Kidney capillary endothelial cell (primary cell): ENCODE data around the gene NEK6.

ENCODE experiments used
- DNase-seq: peaks from one replicate; pipeline ENCODE4 v3.0.0-alpha.2; 2018; ENCODE audit warnings: low spot score

The NEK6 gene

DNA sequence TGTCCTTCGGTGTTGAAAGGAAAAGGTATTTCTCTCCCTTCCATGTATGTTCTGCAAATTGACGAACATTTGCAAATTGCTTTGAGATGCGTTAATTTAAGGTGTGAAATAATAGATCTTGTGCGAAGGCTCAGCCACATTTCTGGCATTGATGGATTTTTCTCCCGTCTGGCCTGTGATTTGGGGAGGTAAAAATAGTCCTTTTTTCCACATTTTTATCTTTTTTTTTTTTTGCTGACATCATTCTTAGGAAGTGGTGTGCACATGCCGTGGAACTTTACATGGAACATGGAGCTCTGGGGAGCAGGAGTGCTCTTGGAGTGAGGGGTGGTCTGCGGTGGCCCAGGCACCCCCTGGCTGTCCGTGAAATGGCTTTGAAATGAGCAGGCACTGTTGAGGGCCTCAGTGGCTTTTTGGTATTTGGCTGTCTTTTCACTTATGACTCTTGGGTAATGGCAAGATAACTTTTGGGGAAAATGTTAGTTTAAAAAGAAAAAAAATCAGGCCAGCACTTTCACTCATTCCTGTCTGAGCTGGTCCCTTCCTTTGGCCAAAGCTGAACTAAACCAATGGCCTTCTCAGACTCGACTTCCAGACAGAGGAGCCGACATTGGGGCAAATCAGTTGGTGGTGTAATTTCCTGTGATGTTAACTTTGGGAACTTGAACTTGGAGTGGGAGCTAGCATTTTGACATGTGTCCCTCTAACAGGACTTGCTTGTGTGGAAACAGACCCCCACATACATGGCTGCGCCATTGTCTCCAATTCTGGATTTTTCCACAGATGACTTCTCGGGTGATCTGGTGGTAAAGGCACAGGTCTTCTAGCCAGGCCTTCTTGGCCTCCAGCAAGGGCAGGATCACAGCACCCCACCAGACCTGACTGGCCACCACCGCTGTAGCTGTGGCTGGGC, 4.2 kb downstream of the NEK6 start:
- no peak for DNase-seq

DNA sequence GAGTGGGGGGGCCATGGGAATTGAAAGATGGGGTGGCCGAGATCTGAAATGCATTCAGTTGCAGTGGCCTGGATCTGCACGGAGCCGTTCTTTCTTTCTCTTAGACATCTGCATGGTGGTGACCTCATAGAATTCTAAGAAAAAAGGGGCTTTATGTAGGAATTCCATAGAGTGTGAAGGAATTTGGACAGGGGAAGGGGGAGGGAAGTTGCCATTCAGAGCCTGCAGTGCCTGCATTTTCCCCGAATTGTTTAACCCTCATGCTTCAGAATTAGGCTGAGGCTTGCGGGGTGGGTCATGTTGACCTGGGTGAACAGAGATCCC, 4.9 kb downstream of the NEK6 start:
- DNase-seq, result no peak

DNA sequence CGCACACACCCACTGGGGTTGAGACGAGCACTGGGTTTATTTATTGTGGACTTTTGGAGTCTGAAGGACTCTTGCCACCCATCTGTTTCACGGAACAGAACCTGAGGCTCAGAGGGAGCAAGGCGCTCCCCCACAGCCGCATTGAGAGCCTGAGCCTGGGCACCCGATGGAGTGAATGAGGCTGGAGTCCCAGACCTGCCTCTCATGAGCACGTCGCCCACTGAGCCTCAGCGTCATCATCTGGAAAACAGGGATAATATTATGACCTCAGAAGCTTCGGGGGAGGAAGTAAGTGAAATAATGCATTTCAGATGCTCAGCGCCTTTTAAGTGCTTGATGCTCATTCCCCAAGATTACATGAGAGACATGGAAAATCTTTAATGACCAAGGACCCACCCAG, 5.5 kb downstream of the NEK6 start:
- DNase-seq, result no peak

DNA sequence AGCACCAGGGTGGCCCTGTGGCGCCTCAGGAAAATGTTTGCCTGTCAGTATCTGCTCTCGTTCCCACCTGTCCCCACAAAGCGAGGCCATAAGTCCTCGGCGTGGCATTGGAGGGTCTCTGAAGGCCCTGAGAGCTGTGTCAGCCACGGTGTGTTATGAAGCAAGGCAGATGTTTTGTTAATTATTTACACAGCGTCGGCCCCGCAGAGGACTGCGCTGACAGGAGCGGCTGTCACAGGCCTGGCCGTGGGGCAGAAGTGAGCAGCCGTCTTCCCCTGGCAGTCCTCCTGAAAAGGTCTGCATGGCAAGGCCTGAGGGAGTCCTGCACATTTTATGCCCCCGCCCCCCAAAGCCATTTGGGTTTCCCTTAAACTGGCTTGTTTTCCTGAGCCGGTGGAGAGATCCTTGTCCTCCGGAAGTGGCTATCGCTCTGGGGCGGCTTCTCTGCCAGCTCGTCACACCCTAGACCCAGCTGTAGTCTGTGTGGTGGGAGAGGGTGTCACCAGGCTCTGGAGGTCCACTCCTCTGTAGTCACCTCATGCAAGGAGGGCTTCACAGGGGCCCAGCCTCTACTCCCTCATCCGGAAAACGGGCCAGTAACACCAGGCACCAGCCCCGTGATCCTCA, 6.2 kb downstream of the NEK6 start:
- DNase-seq, result no peak

DNA sequence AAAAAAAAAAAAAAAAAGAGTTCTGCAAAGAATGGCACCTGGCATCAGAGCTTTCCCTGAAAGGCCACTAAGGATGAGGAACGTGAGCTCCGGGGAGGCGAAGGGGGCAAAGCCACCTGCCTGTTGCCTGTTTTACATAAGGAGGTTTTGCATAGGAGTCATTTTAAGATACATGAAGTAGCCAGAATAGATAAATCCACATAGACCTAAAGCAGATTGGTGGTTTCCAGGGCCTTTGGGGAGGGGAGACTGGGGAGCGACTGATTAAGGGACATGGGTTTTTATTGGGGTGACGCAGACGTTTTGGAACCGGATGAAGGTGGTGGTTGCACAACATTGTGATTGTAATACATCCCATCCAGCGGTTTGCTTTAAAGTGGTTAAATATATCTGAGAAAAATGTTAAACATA, 7.1 kb downstream of the NEK6 start:
- no peak for DNase-seq

DNA sequence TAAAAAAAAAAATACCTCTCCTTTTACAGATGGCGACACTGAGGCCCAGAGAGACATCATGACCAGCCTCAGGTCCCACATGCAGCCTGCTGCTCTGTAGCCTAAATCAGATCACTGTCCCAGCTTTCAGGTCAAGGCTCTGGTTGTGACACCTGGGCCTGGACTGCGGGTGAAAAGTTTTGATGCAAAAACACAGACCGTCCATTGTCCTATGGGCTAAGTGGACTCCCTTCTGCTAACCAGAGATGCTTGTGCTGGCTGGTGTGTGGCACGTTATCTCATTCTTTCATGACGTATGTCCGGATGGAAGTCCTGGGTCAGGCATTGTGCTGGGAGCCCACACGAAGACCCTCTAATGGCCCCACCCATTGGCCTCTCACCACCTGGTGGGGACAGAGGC, 7.8 kb downstream of the NEK6 start:
- no peak for DNase-seq

DNA sequence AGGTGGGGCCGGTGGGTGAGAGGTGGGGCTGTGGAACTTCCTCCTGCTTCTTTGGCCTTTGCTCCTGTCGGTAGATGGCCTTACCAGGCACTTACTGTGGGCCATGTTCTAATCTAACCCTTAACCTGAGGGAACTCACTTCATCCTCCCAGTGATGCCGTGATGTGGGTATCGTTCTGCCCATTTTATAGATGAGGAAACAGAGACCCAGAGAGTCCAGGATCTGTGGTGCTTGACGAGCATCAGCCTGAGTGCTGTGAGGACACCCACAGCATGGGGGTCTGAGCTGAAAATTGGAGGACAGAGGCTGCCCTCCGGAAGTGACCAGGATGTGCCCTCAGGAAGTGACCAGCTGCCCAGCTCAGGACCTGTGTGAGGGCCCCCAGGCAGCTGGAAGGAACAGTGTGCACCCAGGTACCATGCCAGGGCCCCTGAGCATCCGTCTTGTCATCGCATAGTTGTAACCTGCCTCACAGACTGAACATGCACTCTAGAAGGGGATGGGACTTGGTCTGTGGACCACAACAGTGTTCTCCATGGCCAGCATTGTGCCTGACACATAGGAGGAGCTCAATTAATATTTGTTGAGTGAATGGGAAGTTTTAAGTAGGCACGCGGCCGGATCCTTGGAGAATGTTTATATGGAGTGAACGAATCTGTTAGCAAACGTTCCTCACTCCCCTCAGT, 8.5 kb downstream of the NEK6 start:
- no peak for DNase-seq

DNA sequence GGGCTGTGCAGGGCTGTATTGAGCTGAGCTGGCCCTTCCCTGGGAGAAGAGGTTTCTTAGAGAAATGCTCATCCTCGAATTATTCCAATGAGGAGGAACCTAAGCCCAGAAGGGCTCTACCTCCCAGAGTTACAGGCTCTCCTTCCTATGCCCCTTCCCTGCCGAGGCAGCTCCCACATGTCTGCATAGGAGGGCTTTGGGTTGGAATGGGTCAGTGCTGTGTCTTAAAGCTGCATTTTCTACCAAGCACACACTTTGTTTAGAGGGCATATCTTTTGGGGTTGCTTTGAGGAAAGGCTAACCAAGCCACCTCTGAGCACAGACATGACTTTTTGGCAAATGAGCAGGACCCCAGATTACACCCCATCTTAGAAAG, 9.1 kb downstream of the NEK6 start:
- no peak for DNase-seq

DNA sequence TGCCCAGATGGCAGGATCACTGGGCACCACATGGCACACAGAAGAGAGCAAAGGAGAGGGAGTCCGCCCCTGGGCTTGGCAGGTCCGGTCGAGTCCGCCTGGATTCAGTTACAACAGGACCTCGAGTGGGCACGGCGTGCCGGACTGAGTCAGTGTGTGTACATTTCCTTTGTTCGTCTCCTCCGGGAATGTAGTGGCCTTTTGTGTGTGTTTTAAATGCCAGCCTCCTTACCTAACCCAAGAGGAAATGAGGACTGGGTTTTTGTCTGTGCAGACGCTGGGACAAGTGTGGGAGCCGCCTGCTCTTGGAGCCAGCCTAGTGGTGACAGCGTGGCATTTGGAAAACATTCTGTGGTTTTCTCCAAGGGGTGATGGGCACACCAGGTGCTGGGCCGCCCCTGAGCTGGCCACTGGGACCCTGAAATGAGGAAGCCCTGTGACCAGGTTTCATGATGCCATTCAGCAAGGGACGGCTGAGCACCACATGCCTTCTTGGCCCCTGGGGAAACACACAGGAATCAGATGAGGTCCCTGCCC, 9.6 kb downstream of the NEK6 start:
- DNase-seq, result peak; percentile 97

DNA sequence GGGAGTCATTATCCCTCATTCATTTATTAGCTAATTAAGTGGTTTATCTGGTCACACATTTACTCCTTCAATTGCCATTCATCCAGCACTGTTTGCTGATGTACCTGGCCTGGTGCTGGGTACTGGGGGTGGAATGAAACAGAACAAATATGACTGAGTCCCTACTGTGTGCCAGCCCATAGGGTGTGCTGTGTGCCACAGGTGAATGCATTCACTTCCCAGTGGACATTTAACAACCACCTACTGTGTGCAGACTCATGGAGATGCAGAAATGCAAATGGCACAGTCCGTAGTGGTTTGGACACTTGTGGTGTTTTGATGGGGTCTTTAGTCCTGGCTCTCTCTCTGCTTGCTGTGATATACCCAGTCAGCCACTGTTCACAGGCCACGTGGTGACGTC, 10.5 kb downstream of the NEK6 start:
- no peak for DNase-seq

DNA sequence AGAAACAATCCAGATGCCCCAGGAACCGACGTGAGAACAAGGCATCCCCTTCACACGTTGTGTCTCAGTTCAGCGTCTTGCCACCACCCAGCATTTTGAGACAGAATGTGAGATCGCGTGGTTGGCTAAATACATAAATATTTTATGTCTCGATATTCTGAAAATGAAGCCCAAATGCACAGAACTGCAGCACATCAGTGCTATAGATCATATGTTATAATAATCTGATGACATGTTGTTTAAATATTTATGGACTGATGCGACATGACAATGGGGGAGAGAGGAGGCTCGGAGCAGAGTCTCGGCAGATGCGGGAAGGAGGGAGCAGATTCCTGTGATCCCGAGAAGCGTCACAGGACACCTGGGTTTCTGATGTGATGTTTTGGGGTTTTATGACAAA, 10.9 kb downstream of the NEK6 start:
- no peak for DNase-seq

DNA sequence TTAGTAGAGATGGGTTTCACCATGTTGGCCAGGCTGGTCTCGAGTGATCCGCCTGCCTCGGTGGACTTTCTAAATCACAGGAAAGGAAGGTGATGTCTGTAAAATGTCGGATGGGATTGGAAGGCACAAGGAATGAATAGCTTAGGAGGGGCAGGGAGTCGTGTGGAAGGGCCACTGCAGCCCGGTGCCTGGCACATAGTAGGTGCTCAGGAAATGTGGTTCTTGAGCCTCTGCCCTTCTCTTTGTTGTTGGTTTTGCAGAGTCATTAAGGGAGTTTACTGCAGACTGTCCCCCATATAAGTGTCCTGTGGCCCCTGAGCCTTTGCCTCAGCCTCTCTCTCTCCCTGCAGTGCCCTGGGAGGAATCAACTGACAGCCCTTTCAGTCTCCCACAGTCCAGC, 11.8 kb downstream of the NEK6 start:
- no peak for DNase-seq

DNA sequence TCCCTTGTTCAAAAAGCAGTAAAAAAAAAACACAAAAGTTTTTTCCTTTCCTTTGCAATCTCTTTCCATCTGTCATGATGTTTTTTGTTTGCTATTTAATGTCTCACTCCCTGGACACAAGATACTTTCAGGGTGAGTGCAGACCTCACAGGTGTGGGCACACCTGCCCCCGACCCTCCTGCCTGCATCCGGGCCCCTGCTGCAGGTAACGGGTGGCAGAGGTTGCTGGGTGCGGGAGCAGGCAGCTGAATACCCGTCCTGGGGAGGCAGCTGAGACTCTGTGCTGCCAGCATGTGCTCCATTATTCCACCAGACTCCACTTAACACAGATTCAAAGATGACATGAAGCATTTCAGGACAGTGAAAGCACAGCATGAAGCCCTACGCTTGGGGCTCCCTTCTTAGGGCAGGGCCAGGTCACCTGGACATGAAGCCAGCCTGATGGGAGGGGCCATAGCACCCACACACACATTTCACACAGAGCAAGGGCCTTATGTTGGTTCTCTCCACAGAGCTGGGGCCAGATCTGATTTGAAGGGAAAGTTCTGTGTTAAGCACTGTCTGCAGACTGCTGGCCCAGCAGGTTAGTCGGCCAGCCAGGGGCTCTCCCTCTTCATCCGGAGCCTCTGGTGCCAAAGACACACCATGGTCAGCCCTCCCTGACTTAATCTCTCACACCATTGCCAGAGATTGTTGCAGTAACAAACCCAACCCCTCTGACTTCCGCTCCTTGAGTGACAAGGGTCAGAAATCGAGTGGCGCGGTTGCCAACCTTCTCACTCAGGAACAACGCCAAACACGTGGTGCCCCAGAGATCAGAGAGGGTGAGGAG, 13.0 kb downstream of the NEK6 start:
- DNase-seq, result no peak

DNA sequence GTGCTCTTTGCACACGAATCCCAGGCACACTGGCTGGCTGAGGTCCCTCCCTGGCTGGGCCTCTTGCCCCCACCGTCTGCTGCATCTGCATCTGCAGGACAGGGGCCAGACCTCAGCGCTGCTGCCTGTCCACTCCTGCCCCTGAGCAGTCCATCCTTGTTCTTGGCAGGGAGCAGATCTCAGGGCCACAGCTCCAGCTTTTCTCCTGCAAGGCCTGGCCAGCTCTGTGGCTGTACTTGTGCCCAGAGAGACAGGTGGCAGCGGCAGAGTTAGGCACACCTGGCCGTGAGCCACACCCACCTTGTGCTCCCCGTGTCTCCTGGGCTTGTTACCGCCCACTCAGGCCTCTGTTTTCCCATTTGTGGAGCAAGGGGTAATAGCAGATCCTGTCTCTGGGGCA, 13.9 kb downstream of the NEK6 start:
- DNase-seq, result no peak

DNA sequence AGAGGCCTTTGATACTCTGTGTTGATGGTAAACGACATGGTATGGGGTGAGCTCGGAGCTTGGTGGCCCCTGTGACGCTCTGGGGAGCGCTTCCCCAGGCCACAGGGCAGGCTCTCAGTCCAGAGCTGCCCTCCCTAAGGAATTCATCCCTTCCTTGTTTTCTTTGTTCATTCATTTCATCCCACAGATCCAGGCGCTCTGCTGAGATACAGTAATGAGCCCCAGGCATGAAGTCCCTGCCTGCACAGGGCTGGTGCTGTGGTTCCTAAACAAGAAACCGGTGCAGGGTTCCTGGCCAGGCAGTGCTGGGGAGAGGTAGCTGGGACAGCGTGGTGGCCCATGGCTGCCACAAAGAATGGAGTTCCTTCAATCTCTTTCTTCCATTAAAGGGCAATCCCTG, 14.4 kb downstream of the NEK6 start:
- no peak for DNase-seq

DNA sequence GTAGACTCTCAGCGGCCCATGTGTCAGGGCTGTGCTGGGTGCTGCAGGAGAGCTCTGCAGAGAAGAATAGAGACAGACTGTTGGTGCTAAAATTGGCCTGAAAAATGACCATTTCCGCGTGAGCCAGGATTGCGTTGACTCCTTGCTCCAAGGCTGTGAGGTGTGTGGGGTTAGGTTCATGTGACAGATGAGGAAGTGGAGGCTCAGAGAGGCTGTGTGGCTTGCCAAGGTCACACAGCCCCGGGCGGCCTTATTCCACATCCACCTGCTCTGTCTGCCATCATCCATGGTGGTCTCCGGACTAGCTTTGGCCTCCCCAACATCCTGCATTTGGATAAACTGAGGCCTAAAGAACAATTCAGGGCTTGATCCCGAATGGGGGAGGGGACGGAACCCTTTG, 15.2 kb downstream of the NEK6 start:
- no peak for DNase-seq

DNA sequence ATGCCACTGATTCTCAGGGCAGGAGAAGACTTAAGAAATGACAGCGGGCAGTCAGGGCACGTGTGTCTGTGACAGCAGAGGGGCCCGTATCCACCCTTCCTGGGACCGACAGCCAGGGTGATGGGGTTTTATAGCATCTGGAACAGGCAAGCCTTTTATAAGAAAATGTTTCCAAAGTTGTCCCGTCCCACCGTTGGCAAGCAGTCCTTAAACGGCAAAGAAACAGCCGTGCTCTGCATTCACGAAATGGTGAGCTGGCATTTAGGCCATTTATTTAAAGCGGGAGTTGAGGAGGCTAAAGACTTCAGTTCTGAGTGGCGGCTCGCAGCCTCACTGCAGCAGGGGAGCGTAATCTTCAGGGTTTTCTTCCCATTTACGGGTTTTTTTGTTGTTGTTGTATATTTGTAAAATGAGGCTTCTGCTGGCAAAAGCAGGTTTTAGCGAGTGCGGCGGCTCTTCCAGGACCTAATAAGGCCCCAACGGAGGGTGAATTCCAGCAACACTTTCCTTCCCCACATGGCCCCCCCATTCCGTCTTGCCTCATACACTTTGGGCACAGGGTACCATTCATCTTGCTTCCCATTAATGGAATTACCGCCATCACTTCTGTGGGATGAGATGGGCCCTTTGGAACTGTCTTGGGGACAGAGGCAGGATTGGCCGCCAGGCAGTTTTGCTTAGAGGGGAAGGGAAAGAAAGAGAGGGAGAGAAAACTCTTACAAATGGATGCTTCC, 15.8 kb downstream of the NEK6 start:
- no peak for DNase-seq

DNA sequence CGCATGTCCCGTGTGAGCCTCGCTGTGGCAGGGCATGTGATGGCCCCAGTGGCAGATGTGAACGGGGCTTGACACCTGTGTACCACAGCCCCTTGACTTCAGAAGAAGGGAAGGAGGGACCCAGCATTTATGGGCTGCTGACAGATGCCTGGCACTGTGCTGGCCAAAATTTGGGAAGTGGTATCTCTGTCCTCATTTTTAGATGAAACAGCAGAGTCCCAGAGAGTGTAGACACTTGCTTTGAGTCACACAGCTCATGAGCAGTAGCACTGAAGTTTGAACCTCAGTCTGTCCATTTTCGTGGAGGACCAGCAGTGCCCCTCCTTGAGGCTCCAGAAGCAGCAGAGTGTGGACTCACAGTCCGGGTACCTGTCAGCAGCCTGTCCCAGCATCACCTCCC, 16.5 kb downstream of the NEK6 start:
- no peak for DNase-seq

DNA sequence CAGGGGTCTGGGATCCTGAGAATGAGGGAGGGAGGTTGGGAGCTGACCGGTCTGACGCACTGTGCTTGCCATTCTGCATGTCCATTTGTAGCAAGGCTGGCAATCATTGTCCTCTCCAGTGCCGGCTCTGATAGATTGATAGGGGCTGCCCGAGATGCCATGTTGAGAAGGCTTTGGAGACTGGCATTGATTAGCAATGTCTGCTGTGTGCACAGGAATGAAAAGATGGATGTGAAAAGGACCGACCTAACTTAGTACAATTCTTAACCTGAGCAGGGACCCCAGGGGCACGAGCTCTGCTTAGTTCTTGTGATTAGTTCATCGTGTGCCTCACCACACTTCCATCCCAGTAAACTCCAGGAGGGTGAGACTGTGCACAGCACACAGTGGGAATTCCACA, 17.0 kb downstream of the NEK6 start:
- no peak for DNase-seq

DNA sequence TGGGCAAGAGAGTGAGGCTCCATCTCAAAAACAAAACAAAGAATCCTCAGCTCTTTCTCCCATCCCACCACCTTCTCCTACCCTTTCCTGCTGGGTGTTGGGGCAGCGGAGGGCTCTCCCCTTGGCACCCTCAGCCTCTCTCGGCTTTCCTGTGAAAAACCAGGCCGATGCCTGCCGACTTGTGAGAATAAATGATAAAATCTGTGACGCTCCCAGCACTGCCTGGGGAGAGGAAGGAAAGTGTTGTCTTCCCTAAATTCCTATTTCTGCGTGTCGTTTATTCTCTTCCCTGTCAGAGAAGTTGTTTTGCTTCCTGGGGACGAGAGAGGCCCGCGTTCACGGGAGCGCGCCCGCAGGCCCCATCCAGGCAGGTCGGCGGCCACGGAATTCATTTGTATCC, 19.7 kb downstream of the NEK6 start:
- no peak for DNase-seq

DNA sequence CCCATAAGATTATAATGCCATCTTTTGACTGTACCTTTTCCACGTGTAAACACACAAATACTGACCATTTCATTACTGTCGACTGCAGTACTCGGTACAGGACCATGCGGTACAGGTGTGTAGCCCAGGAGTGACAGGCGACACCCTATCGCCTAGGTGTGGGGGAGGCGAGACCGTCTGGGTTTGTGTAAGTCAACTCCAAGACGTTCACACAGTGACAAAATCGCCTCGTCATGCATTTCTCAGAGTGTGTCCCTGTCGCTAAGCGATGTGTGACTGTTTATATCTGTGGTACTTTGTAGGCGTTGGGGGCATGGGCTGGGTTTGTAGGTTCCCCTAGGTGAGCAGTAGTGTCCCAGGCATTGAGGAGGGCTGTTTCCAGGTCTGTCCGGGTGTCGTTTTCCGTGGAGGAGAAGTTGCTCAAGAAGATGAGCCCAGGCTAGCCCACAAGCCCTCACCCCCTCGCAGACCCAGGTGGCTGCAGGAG, 20.3 kb downstream of the NEK6 start:
- no peak for DNase-seq
